HepG2 (cell line): Measurements from ENCODE around the gene KANSL1L. TPM values are rescaled to one million over a fixed set of nuclear protein-coding genes. Genes with fewer than 3 reads are reported as not detected.

Source experiments
- ATAC-seq: fragments of 200-7000 bp; cut with Tn5 transposase; 3 replicates; pipeline ENCODE4 v1.9.1; 2020; ENCODE audit warnings: mild to moderate bottlenecking, moderate library complexity
- BruUV-seq: library from RNA; stranded (reverse); fragments of 400-500 nt; replicated peaks from 2 replicates; lab custom pipeline; 2021; lab: Mats Ljungman, UMichigan
- CTCF ChIA-PET: fragments of 300-600 bp; formaldehyde crosslinking; extraction: SDS; loops from one replicate; lab custom pipeline; 2021; ENCODE audit warnings: low total read pairs, inconsistent platforms, low intra/inter-chr PET ratio; lab: Yijun Ruan, JAX
- POLR2A ChIA-PET: fragments of 350-600 bp; sonication (Branson Sonifier 250); formaldehyde crosslinking; loops from one replicate; lab custom pipeline; 2020; ENCODE audit warnings: antibody characterized with exemption, inconsistent platforms; lab: Yijun Ruan, JAX
- DNase-seq: peaks from one replicate; pipeline ENCODE4 v3.0.0-alpha.2; 2015; ENCODE audit warnings: low spot score
- FAIRE-seq: peaks from 3 replicates; lab custom pipeline; 2011; peaks lifted over from hg19 to GRCh38; lab: Jason Lieb, UNC
- H2AFZ ChIP-seq: one replicate; pipeline ENCODE4 v1.6.1; 2011; ENCODE audit warnings: low read length, inconsistent platforms
- H3K27ac ChIP-seq: fragments of 300-600 bp; 3 replicates; pipeline ENCODE4 v1.8.0; 2011; ENCODE audit warnings: mixed run types, mild to moderate bottlenecking, mixed read lengths, low read length, inconsistent platforms; ENCODE audit not compliant: insufficient read depth; ENCODE audit errors: extremely low read length
- H3K27me3 ChIP-seq, 2 experiments: fragments of 200-600 bp in 1 of 2; 2 replicates in 1 of 2; 3 replicates in 1 of 2; pipeline versions ENCODE4 v1.6.0 to v1.8.0; 2011; ENCODE audit warnings: low read length in 2 of 2, mild to moderate bottlenecking in 2 of 2, moderate library complexity in 2 of 2, inconsistent platforms in 1 of 2; ENCODE audit not compliant: insufficient read depth in 2 of 2, control insufficient read depth in 1 of 2
- H3K36me3 ChIP-seq, 2 experiments: fragments of 200-600 bp in 1 of 2; replicated peaks in 1 of 2; 2 replicates in 1 of 2; 3 replicates in 1 of 2; pipeline versions ENCODE4 v1.5.1 to v1.8.0; 2011; ENCODE audit warnings: low read length in 2 of 2, inconsistent platforms in 1 of 2; ENCODE audit not compliant: insufficient read depth in 2 of 2, control insufficient read depth in 1 of 2
- H3K4me1 ChIP-seq: 2 replicates; pipeline ENCODE4 v1.5.1; 2012; ENCODE audit warnings: low read length, inconsistent platforms; ENCODE audit not compliant: insufficient read depth
- H3K4me2 ChIP-seq: 2 replicates; pipeline ENCODE4 v1.6.0; 2011; ENCODE audit warnings: low read depth, low read length, inconsistent platforms
- H3K4me3 ChIP-seq, 3 experiments: fragments of 200-600 bp in 1 of 3; sonication (generic), shearing (Covaris generic) in 1 of 3; replicated peaks in 1 of 3; 2 replicates each; pipeline ENCODE4 v1.5.1; 2011 to 2016; ENCODE audit warnings: low read length in 3 of 3, inconsistent platforms in 2 of 3, low read depth in 2 of 3, mild to moderate bottlenecking in 2 of 3, control low read depth in 1 of 3, mixed read lengths in 1 of 3; ENCODE audit not compliant: insufficient read depth in 1 of 3
- H3K79me2 ChIP-seq: one replicate; pipeline ENCODE4 v1.6.1; 2011; ENCODE audit warnings: low read length, inconsistent platforms; ENCODE audit not compliant: insufficient read depth
- H3K9ac ChIP-seq: 2 replicates; pipeline ENCODE4 v1.6.0; 2011; ENCODE audit warnings: mild to moderate bottlenecking, low read depth, low read length, inconsistent platforms; ENCODE audit not compliant: insufficient read depth
- H3K9me3 ChIP-seq: 2 replicates; pipeline ENCODE4 v1.5.1; 2012; ENCODE audit warnings: mild to moderate bottlenecking, low read length
- H4K20me1 ChIP-seq: 2 replicates; pipeline ENCODE4 v1.6.0; 2011; ENCODE audit warnings: inconsistent platforms, mild to moderate bottlenecking, low read length, moderate library complexity; ENCODE audit not compliant: insufficient read depth
- ADNP ChIP-seq: sonication (generic); formaldehyde crosslinking; IDR thresholded peaks from 2 replicates; pipeline ENCODE4 v1.4.0; 2020; ENCODE audit warnings: missing genetic modification reagents
- CEBPG ChIP-seq: IDR thresholded peaks from 2 replicates; pipeline ENCODE4 v1.6.1; 2016
- GABPA ChIP-seq, 2 experiments: IDR thresholded peaks; 2 replicates each; pipeline ENCODE4 v1.6.1; 2011 to 2016; ENCODE audit warnings: low read depth in 2 of 2, low read length in 1 of 2, missing biosample characterization in 1 of 2, missing genetic modification characterization in 1 of 2
- ONECUT2 ChIP-seq: sonication (generic); formaldehyde crosslinking; IDR thresholded peaks from 2 replicates; pipeline ENCODE4 v1.4.0; 2020; ENCODE audit warnings: missing genetic modification reagents
- PRDM4 ChIP-seq: sonication (generic); formaldehyde crosslinking; IDR thresholded peaks from 2 replicates; pipeline ENCODE4 v1.9.0; 2021; ENCODE audit warnings: missing genetic modification reagents, borderline replicate concordance
- SNAPC4 ChIP-seq: sonication (generic); formaldehyde crosslinking; IDR thresholded peaks from 2 replicates; pipeline ENCODE4 v1.4.0; 2020; ENCODE audit warnings: mild to moderate bottlenecking, missing genetic modification reagents
- ZNF17 ChIP-seq: sonication (generic); formaldehyde crosslinking; IDR thresholded peaks from 2 replicates; pipeline ENCODE4 v1.5.0; 2020; ENCODE audit warnings: mild to moderate bottlenecking, missing genetic modification reagents
- WGBS: methylation state at CpG from one replicate; pipeline ENCODE4 v1.1.6; 2017; ENCODE audit warnings: low lambda C conversion rate; 5-methylcytosine and 5-hydroxymethylcytosine counted together
- in situ Hi-C: cut with HindIII; loops from 2 replicates; pipeline ENCODE4 v1.10.0; 2017; ENCODE audit warnings: low pct_unique_long_range_greater_than_20kb; ENCODE audit not compliant: extremely low pct_ligation_motif_present
- intact Hi-C: fragments of 100-400 bp; cut with micrococcal nuclease; formaldehyde crosslinking; loops from one replicate; pipeline ENCODE4 v1.10.0; 2022; ENCODE audit not compliant: unreplicated experiment
- polyA plus RNA-seq, 8 experiments: library from polyadenylated mRNA; depleted of rRNA in 3 of 8; stranded (reverse) in 7 of 8; unstranded in 1 of 8; fragments of >200 nt; fragmentation: Illumina TruSeq in 4 of 8; extraction: Trizol in 4 of 8; gene quantifications; 2 replicates each; pipeline versions ENCODE4 v1.2.1 to v1.2.3, GENCODE V29; 2011 to 2016; ENCODE audit warnings: low read depth in 4 of 8, missing spikeins in 1 of 8, mixed read lengths in 1 of 8; ENCODE audit not compliant: insufficient read depth in 1 of 8
- total RNA-seq, 5 experiments: library from RNA; depleted of rRNA; stranded (reverse); fragments of >200 nt; fragmentation: Illumina TruSeq; extraction: Trizol; gene quantifications; 2 replicates each; pipeline ENCODE4 v1.2.3, GENCODE V29; 2016; ENCODE audit warnings: low read depth in 1 of 5
- TF ChIP-seq, protein P1 (sequence below): sonication (generic); formaldehyde crosslinking; IDR thresholded peaks from 2 replicates; pipeline ENCODE4 v1.8.0; 2022; ENCODE audit warnings: mild to moderate bottlenecking, missing genetic modification reagents, moderate library complexity
- TF ChIP-seq, protein P2 (sequence below): sonication (generic); formaldehyde crosslinking; IDR thresholded peaks from 2 replicates; pipeline ENCODE4 v1.8.1; 2023; ENCODE audit warnings: mild to moderate bottlenecking, moderate library complexity, missing genetic modification reagents

KANSL1L gene
- total and polyA plus RNA-seq, 2 of the 13 experiments (the other 11 are each of a cell fraction or from before 2014, with no cell fraction given): 5.4 to 10.3 TPM

DNA sequence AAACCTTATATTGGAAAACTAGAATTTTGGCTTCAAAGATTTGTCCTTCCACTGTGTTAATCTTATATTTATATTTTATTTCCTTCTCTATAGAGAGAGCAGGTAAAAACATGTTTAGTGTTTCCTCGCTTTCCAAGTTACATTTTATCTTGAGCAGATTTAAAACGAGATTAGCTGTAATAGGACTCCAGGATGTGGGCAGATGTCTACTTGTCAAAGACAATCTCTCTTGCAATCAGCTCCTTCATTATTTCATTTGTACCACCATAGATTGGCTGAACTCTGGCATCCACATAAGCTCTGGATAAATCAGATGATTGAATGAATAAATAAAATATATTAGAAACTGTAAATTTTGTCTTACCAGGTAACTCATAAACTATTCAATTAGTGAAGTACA lies 17.5 kb upstream of the KANSL1L start (continued):
- TF ChIP-seq GABPA (IDR thresholded peaks at IDR 0.05; ENCODE audit: low read depth, low read length) (no peak), GABPA (CRISPR knock-in tag; IDR thresholded peaks at IDR 0.05; ENCODE audit: low read depth) (no peak), ZNF17 (CRISPR knock-in tag) (no peak), CEBPG (CRISPR knock-in tag) (no peak)
- TF ChIP-seq, protein P1, sequence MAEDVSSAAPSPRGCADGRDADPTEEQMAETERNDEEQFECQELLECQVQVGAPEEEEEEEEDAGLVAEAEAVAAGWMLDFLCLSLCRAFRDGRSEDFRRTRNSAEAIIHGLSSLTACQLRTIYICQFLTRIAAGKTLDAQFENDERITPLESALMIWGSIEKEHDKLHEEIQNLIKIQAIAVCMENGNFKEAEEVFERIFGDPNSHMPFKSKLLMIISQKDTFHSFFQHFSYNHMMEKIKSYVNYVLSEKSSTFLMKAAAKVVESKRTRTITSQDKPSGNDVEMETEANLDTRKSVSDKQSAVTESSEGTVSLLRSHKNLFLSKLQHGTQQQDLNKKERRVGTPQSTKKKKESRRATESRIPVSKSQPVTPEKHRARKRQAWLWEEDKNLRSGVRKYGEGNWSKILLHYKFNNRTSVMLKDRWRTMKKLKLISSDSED: no peak
- TF ChIP-seq, all 625 proteins: peak for 0

DNA sequence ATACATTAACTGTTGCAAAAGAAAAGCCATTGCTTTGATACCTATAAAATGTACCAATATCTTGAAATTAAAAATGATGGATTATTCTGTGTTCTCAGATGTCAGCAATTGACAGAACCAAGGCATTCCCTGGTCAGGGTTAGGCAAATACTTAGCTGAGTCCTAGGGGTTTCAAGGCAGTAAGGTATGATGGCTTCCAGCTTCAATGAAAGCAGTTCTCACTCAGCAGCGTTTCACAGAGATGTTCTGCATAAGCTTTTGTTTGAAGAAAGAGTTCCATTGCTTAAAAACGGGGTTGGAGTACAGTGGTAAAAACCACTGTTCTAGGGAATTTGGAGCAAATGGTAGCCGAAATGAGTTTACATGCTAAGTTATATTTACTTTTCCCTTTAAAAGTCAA lies 17.0 kb upstream of the KANSL1L start:
- H3K4me1 ChIP-seq: peaks cover 11% of the 10 kb centered on the region
- no peak overlapping the region for H3K9ac ChIP-seq
- H2AFZ ChIP-seq: no peak overlapping the region
- no peak overlapping the region for H3K4me2 ChIP-seq
- no peaks in the 10 kb centered on the region for H3K79me2 ChIP-seq
- H3K27ac ChIP-seq: no peak overlapping the region
- H3K36me3 ChIP-seq: no peaks in the 10 kb centered on the region
- ATAC-seq (no peak), FAIRE-seq (no peak), DNase-seq (no peak)
- BruUV-seq: no TSS peak
- CTCF ChIA-PET: no interaction called here
- no peaks in the 10 kb centered on the region for H3K27me3 ChIP-seq
- intact Hi-C loops: no loop called here
- WGBS: 22% methylated on average over 3 of the region's 3 CpGs
- no peaks in the 10 kb centered on the region for H4K20me1 ChIP-seq
- POLR2A ChIA-PET: no interaction called here
- H3K4me3 ChIP-seq: no peak overlapping the region
- 0 out of 2 replicates have a peak, but pooled peaks cover 13% of the 10 kb centered on the region for H3K9me3 ChIP-seq
- in situ Hi-C loops: loop anchor here (25.0 kb wide), 1 partner anchor 1801 kb away; no protein-coding TSS in a partner anchor
- TF ChIP-seq PRDM4 (CRISPR knock-in tag) (no peak), ONECUT2 (CRISPR knock-in tag) (no peak), SNAPC4 (CRISPR knock-in tag) (no peak), ADNP (CRISPR knock-in tag) (no peak)
- TF ChIP-seq, protein P2, sequence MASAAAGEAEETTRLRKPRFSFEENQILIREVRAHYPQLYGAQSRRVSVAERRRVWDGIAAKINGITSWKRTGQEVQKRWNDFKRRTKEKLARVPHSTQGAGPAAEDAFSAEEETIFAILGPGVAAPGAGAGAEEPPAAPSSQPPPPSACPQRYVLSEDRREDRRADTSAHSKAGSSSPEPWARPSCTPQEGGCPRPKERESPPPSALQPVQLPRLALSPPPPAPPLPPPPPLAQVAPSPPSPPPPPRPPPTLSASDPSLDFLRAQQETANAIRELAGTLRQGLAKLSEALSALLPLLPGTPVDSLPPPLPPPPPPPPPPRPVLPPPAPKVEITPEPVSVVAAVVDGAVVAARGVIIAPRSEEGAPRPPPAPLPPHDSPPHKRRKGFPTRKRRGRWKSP (CRISPR knock-in tag): no peak
